HG03432 (cell line): Measurements from ENCODE around the gene SLC2A4.
A peak's percentile ranks its signal among the peaks of the same experiment; 100 is the strongest.
"Not testable (repeated sequence)": the region's sequence is repeated elsewhere in the genome, so short reads cannot be mapped to it uniquely, and the experiment has no call there.

ENCODE experiments used
- ATAC-seq: cut with Tn5 transposase; IDR thresholded peaks from one replicate; pipeline ENCODE4 v1.9.1; 2021; ENCODE audit warnings: mild to moderate bottlenecking, moderate library complexity; ENCODE audit not compliant: unreplicated experiment

The SLC2A4 gene

DNA sequence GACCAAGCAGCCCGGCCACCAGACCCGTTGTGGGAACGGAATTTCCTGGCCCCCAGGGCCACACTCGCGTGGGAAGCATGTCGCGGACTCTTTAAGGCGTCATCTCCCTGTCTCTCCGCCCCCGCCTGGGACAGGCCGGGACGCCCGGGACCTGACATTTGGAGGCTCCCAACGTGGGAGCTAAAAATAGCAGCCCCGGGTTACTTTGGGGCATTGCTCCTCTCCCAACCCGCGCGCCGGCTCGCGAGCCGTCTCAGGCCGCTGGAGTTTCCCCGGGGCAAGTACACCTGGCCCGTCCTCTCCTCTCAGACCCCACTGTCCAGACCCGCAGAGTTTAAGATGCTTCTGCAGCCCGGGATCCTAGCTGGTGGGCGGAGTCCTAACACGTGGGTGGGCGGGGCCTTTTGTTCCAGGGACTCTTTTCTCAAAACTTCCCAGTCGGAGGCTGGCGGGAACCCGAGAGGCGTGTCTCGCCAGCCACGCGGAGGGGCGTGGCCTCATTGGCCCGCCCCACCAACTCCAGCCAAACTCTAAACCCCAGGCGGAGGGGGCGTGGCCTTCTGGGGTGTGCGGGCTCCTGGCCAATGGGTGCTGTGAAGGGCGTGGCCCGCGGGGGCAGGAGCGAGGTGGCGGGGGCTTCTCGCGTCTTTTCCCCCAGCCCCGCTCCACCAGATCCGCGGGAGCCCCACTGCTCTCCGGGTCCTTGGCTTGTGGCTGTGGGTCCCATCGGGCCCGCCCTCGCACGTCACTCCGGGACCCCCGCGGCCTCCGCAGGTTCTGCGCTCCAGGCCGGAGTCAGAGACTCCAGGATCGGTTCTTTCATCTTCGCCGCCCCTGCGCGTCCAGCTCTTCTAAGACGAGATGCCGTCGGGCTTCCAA is at the start of gene SLC2A4:
TSS of gene SLC2A4 (plus strand) at position 645 of the 879 bp plus-strand sequence. CDS start at position 862, 217 bp downstream.
- ATAC-seq, result peak; percentile 74

DNA sequence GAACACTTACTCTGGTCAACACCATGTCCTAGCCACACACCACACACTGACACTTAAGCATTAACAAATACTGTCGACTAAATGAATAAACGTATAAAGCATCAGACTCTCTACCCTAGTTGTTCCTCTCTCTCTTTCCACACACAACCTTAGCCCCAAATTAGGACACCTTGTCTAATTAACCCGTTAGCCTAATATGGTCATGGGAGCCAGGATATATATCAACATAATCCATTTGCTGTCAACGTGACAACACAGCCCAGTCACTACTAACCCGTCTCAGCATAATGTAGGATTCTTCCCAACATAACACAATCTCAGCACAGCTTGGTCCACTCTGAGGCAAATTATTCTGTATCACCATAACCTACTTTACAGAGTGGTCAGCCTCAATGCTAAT is 49.4 kb upstream of the SLC2A4 start:
- ATAC-seq, result no peak

DNA sequence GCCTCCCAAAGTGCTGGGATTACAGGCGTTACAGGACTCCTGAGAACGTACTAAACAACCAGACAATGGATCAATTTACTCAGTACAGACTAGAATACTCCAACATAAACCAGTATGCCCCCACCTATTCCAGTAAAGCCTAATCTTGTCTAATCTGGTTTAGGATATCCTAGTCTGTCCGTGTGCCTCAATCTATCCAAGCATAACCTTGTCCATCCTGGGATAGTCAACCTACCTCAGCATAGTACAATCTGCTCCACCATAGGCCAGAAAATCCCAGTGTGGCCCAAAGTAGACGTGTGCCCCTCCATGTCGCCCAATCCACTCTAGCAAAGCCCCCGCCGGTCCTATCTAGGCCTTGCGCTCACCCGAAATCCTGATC is 47.8 kb upstream of the SLC2A4 start:
- no peak for ATAC-seq

DNA sequence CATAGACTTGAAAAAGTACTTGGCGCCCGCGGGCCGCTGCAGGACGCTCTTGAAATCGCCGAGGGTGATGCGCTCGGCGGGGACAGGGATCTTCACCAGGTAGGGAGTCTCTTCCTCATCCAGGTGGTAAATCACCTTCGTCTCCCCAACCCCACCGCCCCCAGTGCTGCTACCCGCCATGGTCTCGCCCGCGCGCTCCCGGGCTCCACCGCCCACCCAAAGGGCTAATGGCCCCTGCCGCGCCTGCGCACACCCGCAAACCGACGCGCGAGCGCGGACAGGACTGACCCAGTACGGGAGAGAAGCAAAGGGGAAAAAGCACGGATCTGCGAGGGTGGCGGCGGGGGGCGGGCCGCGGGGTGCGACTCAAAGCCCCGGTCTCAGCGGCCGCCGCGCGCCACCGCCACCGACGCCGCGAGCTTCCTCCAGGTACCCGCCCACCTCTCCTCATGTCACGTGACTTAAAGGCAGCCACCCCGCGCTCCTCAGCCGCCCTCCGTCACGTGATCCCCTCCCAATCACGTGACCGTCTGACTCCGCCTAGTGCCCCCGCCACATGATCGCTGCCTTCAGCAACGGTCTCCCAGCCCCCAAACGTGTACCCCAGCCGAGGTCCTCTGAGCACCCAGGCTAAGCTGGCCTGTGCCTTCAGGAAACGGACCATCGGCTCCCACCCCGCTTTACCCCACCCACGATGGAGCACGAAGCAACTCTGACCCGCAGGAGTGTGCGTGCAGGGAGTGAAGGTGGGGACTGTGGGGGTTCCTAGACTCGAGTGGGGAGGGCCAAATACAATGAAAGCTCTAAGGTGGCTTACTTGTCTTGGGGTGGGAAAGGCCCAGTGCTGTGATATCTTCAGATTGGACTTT is 47.2 kb upstream of the SLC2A4 start, which contains the start of gene DVL2:
TSS of gene DVL2 (minus strand) at position 435 of the 869 bp plus-strand sequence. CDS start at position 180, 255 bp downstream.
- peak; percentile 50 for ATAC-seq

DNA sequence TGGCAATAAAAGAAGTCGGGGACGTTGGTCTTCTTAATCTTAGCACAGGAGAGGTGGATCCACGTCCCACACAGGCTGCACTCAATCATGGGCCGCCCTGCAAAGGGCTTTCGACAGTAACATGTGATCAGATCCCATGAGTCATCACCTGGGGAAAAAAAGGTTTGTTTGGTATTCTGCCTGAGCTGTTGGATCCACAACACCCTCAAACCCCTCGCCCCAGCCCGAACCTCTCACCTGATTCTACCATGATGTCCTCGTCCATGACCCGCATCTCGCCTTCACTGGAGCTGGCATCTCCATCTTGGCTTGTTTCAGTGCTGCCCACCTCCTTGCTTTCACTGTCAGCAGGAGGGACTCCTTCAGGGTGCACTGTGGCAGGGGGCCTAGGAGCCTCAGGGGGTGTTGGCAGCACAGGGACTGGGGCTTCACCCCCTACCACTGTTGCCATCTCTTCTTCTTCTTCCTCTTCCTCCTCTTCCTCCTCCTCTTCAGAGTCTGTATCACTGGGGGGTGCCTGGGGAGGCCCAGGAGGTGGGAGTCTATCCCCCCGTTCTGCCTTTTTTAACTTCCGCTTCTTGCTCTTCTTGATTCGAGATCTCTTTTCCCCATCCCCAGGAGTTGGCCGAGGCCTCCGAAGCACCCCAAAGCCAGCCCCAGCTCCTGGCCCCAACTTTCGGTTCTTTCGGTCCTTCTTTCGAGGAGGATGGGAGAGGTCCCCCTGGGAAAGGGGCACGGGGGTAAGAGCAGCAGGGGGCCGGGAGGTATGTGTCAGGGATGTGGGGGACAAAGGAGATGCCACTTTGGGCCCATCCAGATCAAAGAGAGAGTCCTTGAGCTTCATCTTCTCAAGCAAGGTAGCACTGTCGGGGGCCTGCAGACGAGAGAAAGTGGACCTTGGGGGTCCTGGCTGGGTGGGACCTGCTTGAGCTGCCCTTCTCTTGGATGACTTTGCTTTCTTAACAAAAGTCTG is 45.5 kb upstream of the SLC2A4 start:
- no peak for ATAC-seq

DNA sequence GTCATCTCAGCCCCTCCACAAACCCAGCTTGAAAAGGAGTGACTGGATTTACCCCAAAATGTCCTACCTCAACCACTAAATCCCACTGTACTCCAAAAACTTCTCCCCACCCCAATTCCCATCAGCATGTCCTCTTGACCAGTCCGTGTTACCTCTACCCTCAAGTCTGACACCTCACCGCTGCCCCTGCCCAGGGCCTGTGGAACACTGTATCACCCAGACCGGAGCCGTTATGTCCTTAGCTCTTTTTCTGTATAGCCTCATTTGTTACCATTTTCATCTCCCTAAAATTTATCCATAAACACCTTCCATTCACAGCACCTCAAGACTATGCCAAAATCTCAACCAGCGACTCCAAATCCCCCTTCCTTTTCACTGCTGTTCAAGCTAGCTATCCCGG is 44.7 kb upstream of the SLC2A4 start:
- no peak for ATAC-seq

DNA sequence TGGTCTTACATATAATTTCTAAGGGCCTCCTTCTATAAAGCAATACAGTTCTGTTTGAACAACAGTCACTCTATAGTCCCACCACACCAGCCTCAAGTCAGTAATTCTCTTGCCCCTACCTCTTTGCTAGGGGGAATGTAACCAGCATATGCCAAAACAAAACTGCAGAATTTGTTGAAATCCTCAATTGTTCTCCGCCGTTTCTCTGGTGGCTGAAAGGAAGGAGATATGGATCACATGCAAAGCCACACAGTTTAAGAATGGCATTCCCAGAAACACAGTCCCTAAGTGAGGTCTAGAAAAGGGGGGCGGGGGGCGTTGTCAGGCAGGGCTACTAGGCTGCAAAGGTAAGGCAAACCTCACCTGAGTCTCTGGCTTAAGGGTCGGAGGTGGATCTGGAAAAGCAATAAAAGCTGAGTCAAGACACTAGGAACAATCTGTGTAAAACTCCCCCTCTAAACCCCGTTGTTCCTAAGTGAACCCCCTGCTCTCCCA is 44.2 kb upstream of the SLC2A4 start:
- no peak for ATAC-seq

DNA sequence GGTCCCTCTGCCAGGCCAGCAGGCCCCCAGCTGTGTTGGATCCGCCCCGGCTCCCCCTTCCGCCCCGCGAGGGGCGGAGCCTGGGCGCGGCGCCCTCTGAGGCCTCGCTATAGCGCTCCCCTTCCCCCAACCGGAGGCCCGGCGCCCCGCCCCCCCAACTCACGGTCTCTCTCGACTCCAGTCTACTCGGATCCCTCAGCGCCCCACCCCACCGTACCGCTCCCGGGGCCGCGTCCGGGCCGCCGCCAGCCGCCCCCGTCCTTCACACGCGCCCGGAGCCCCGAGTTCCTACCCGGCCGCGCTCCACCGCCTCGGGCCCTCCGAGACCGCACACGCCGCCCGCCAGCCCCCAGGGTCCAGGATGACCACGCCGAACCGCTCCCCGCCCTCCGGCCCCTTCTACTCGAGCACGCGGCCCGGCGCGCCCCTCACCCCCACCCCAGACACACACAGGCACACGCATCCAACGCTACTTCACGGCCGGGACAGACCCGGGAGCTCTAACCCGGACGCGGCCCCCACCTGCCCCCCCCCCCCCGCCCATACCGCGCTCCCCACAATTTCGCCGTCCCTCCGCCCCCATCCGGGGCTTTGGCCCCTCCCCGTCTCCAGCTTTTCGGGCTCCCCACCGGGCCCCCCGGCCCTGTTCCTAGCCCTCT is 43.6 kb upstream of the SLC2A4 start:
- peak; percentile 18 for ATAC-seq

DNA sequence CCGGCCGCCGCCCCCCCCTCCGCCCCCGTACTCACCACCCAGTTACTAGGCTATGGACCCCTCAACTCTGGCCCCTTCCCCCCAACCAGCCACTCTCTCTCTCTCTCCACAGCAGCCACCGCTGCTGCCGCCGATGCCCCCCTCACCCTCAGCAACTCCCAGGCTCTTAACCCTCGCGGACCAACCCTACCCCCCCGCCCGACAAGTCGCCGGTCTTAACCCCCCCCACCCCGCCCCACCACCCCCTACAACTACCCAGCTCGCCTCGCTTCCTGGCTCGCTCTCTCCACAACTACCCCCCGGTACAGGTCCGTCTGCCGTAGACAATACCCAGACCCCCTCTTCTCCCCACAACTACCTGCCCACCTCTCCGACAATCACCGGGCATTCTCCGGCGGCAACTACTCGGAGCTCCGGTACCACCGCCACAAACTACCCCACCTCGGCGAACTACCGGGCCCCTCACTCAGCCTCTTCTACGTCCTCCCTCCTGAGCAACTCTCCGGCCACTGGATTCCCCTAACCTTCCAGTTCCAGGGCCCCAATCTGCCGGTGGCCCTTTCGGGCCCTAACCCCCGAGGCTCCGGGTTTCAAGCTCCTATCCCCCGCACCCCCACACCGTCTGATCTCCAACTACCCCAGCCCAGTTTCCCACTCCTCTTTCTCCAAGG is 43.0 kb upstream of the SLC2A4 start:
- ATAC-seq, result no peak

DNA sequence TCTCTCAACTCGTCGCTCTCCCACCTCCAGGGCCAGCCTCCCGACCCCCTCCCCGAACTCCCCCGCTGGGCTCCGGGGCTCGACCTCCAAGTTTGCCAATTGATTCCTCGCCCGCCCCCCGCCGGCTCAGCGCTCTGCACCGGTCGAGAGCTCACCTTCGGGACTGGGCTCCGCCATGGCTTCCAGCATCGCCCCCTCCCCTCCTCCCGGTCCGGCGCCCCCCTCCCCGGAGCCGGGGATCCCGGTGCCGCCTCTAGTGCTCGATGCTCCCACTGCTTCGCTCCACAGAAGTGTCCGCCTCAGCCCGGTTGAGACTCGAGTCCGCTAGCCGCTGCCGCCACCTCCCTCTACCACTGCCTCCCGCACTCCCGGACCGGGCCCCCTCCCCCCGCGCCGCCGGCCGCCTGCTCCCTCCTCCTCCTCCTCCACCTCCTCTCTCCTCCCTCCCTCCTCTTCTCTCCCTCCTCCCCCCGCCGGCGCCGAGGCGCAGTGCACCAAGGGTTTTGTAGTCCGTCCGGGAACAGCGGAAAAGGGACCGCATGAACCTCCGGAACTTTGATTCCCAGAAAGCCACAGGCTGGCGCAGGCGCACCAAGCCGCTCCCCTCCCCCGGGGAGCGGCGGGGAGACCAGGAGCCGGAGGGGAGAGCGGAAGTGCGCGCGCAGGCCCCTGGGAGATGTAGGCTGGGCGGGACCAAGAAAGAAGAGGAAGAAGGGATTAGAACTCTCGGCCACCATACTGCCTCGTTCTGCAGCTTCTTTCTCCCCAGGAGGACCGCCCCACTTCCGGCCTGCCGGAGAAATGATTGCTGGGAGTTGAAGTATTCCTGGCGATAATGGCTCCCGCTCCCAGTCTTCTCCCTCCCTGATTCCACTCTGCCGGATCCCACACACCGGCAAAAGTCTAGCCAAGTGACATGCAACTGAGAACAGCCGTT is 42.2 kb upstream of the SLC2A4 start, which contains the start of gene PHF23:
TSS of gene PHF23 (minus strand) at position 367 of the 937 bp plus-strand sequence. CDS start at position 189, 178 bp downstream.
- peak; percentile 41 for ATAC-seq

DNA sequence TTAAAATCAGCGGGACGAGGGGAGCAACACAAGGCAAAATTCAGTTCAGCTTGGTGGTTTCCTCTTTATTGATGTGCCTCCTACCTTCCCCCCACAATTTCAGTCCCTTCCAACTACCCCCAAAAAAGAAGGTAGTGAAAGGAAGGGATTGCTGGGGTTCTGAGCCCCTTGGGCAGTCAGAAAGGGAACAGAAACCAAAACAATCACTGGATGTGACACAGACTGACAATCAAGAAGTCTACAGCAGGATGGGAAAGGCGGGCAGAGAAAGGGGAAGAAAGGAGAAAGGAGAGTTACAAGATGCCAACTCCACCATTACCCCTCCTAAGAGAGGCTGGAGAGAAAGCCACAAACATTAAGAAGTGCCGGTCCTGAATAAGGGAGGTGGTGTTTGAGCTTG is 41.1 kb upstream of the SLC2A4 start:
- ATAC-seq, result no peak

DNA sequence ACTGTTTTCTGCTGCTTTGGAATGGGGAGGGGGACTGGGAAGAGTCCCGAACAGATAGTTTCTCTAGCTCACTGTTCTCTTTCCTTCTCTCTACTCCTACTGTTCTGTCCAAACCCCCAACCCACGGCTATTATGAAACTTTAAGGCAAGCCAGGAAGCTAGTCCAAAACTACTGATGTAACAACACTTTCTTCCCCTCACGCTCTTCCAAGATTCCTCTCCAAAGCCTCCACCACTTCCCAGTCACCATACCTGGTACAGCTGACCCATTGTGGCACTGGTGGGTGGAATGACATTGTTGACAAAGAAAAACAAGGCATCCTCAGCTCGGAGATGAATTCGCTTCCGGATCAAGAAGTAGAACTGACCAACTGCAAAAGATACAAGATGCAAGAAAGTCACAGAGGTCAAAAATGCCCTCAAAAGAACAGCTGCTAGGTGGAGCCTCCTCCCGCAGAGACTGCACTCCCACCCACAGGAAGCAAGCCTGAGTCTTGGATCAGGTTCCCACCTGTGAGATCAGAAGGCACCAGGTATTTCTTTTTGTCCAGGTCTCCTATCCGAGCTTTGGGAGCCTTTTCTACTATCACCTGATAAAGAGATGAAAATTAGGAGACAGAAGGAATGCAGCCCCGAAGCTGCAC is 40.3 kb upstream of the SLC2A4 start:
- ATAC-seq, result no peak

DNA sequence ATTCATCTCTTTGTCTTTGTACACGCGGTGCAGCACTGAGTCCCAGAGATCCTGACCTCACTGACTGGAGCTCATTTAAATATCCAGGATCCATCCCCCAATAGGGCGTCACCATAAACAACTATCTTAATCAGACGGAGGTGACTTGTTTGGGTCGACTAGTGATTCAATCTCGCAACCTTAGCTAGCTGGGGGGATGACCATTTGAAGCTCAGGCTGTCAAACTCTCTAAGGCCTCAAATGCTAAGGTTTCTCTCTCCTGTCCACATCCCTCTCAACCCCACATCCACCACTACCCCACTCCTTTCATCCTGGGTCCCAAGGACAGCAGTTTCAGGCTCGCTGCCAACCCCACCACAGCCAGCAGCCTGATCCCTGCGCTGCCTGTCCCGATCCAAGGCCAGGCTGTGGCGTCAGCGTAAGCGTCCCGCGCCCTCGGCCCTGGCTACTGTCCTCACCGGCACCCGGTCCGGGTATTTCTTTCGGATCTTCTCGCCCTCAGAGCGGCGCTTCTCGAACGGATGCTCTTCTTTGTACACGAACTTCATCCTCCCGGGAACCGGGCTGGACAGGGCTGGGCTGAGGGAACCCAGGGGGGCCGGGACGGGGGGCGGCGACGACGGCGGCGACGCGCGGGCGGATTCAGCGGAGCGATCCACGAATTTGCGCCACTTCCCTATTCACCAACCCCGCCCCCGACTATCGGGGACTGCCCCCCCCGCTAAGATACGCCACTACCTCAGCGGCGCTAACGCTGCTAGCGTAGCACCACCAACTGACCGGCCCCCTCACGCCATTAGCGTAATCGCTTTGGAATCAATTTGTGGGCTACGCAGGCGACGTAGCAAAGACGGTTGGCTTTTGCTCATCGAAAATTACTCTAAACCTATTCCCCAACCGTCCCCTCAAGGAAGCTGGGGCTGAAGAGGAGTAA is 39.5 kb upstream of the SLC2A4 start, which contains the start of gene GABARAP:
TSS of gene GABARAP (minus strand) at position 667 of the 934 bp plus-strand sequence. CDS start at position 548, 119 bp downstream.
- ATAC-seq, result peak; percentile 26

DNA sequence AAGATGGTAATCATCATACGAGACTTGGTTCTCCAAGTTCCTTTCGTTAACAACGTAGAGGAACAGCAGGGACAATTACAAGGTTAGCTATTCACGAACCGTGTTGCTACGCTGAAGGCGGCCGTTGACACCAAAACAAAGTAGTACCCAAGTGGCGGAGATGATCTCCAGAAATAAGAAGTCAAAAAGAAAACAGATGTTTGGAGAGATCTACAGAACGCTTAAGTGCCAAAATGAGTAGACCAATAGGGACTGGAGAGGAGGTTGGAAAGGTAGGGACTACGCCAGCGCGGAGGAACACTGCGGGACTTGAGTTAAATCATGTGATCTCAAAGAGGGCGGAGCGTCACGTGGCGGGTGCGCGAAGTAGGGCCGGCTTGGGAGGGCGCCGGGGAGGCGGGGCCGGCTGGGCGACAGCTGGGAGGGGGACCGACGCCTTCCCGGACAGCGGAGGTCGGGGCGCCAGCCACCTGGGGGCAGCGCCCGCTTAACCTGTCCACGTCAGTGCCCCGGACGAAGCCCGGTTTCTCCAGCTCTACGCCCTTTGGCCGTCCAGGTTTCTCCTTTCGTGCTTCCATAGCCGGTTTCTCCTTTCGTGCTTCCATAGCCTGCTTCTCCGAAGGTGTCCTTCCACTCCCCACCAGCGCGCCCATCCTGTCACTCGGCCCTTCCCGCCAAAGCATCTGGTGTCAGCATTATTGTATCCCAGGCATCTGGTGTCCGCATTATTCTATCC is 38.6 kb upstream of the SLC2A4 start:
- peak; percentile 45 for ATAC-seq

DNA sequence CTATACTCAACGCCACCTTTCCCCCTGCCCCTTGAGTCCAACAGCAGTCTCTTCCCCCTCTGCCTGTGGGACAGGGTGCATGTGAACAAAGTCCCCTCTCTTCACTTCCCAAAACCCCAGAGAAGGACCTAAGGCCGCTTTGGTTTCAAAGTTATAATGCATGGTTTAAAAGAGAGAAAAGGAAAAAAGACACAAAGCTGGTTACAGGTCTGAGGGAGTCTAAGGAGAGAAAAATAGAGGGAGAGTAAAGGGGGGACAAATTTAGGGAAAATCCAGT is 38.1 kb upstream of the SLC2A4 start:
- no peak for ATAC-seq

DNA sequence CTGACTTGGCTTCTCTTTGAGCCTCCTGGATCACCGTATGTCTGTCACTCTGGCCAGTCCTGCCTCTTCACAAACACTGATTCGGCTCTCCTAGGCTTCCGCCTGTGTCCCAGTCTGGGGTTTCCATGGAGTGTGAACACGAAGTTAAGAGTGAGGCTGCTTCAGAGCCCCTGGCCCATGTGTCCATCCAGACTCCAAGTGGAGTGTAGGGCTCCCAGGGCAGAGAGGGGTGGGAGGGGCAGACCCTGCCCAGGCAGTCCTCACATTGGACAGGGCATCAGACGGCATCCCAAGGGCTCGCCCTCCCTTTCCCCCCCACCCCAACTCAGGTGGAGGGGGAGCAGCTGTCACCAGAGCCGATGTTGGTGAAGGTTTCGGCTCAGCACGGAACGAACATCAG is 37.7 kb upstream of the SLC2A4 start:
- not testable (repeated sequence) for ATAC-seq
